GM12873 (cell line): ENCODE data around the gene TMEM128.

Experiments
- CTCF ChIP-seq: IDR thresholded peaks from 2 replicates; pipeline ENCODE4 v1.5.1; 2012; ENCODE audit warnings: low read depth, mild to moderate bottlenecking, moderate library complexity, low read length, control low read depth; ENCODE audit not compliant: insufficient read depth; ENCODE audit errors: missing control alignments

Gene TMEM128

GRCh38 chr4:4248029-4248884 is at the start of gene TMEM128:
TMEM128 (minus strand) TSS chr4:4248223; CDS start chr4:4248202, 21 bp downstream.
- TF ChIP-seq CTCF: peak; percentile 15

DNA sequence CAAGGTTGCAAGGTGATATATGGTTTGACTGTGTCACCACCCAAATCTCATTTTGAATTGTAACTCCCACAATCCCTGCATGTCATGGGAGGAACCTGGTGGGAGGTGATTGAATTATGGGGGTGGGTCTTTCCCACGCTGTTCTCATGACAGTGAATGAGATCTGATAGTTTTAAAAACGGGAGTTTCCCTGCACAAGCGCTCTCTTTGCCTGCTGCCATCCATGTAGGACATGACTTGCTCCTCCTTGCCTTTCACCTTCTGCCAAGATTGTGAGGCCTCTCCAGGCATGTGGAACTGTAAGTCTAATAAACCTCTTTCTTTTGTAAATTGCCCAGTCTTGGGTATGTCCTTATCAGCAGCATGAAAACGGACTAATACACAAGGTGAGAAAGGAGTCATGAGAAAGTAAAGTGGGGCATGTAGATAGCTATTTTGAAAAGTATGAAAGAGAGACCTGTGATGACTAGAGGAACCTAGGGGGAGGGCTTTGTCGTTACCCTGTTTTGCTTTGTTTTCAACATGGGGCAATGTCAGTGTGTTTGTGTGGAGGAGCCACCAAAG is 48.3 kb upstream of the TMEM128 start:
- TF ChIP-seq CTCF: no peak

DNA sequence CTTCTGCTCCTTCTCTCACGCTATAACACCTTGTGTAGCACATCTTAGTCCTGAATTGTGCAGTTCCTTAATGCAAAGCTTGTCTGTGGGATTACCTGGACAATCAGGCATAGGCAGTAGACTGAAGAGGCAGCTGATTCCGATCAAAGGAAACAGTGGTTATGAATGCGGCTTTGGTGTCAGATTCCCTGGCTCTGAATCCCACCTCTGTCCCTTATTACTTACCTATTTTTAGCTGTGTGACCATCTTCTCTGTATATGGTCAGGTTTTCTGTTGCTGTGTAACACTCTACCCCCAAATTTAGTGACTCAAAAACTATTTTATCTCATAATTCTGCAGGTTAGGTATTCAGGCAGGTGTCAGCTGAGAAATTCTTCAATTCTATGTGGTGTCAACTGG is 45.3 kb upstream of the TMEM128 start:
- TF ChIP-seq CTCF: no peak

- no peak for TF ChIP-seq CTCF
Measured at GRCh38 chr4:4289941-4290850, 42.2 kb upstream of the TMEM128 start, which contains the start of the genes LYAR and ZBTB49. LYAR (minus strand) TSS chr4:4290154; CDS start chr4:4283742, 6,412 bp downstream. ZBTB49 (plus strand) TSS chr4:4290251; CDS start chr4:4299946, 9,695 bp downstream.

GRCh38 chr4:4289597-4289940 is 41.5 kb upstream of the TMEM128 start:
- no peak for TF ChIP-seq CTCF

- no peak for TF ChIP-seq CTCF
Measured at GRCh38 chr4:4289055-4289454, 41.0 kb upstream of the TMEM128 start.
